NCI-H1930 (cell line): ENCODE data around the gene PAK4.

Experiments
- DNase-seq, 2 experiments: peaks; one replicate each; lab custom pipeline; 2025; lab: John Stamatoyannopoulos, UW

PAK4 gene

GRCh38 chr19:39146686-39147450, 21.3 kb downstream of the PAK4 start:
- DNase-seq: no peak

- no peak for DNase-seq
These were observed 21.9 kb downstream of the PAK4 start for GRCh38 chr19:39147480-39147879.

- DNase-seq: no peak
These were observed 23.4 kb downstream of the PAK4 start for GRCh38 chr19:39148939-39149529.

- no peak for DNase-seq
These were observed 24.6 kb downstream of the PAK4 start for GRCh38 chr19:39150235-39150634.

- no peak for DNase-seq
These were observed 25.4 kb downstream of the PAK4 start for GRCh38 chr19:39150807-39151600.

- no peak for DNase-seq
These were observed 26.5 kb downstream of the PAK4 start for GRCh38 chr19:39152066-39152465.

- DNase-seq: no peak
These were observed 28.6 kb downstream of the PAK4 start for GRCh38 chr19:39154100-39154628.

- DNase-seq: no peak
These were observed 29.1 kb downstream of the PAK4 start for GRCh38 chr19:39154629-39155100.

GRCh38 chr19:39155114-39155700, 29.6 kb downstream of the PAK4 start:
- no peak for DNase-seq

GRCh38 chr19:39155741-39156140, 30.2 kb downstream of the PAK4 start:
- DNase-seq: no peak

- DNase-seq: no peak
These were observed 31.0 kb downstream of the PAK4 start for GRCh38 chr19:39156326-39157230.

- no peak for DNase-seq
These were observed 31.9 kb downstream of the PAK4 start for GRCh38 chr19:39157275-39157996.

- no peak for DNase-seq
These were observed 32.4 kb downstream of the PAK4 start for GRCh38 chr19:39157997-39158389.

- DNase-seq: no peak
These were observed 33.2 kb downstream of the PAK4 start for GRCh38 chr19:39158646-39159260.

- no peak for DNase-seq
These were observed 34.9 kb downstream of the PAK4 start for GRCh38 chr19:39160523-39160861.

GRCh38 chr19:39160889-39161672, 35.5 kb downstream of the PAK4 start:
- DNase-seq: no peak

GRCh38 chr19:39162441-39163043, 37.0 kb downstream of the PAK4 start:
- no peak for DNase-seq

GRCh38 chr19:39163621-39164020, 38.0 kb downstream of the PAK4 start:
- no peak for DNase-seq

- no peak for DNase-seq
These were observed 38.7 kb downstream of the PAK4 start for GRCh38 chr19:39164289-39164688.
